GM10266 (cell line): ENCODE results near the gene SFTPB.

ENCODE experiments used
- DNase-seq: peaks from one replicate; pipeline ENCODE4 v3.0.0; 2012; ENCODE audit errors: extremely low spot score
- TF ChIP-seq, protein P1 (sequence below): IDR thresholded peaks from 2 replicates; pipeline ENCODE4 v1.5.1; 2012; ENCODE audit warnings: mild to moderate bottlenecking, low read depth; ENCODE audit not compliant: control insufficient read depth, insufficient read depth; ENCODE audit errors: missing control alignments

The SFTPB gene

DNA sequence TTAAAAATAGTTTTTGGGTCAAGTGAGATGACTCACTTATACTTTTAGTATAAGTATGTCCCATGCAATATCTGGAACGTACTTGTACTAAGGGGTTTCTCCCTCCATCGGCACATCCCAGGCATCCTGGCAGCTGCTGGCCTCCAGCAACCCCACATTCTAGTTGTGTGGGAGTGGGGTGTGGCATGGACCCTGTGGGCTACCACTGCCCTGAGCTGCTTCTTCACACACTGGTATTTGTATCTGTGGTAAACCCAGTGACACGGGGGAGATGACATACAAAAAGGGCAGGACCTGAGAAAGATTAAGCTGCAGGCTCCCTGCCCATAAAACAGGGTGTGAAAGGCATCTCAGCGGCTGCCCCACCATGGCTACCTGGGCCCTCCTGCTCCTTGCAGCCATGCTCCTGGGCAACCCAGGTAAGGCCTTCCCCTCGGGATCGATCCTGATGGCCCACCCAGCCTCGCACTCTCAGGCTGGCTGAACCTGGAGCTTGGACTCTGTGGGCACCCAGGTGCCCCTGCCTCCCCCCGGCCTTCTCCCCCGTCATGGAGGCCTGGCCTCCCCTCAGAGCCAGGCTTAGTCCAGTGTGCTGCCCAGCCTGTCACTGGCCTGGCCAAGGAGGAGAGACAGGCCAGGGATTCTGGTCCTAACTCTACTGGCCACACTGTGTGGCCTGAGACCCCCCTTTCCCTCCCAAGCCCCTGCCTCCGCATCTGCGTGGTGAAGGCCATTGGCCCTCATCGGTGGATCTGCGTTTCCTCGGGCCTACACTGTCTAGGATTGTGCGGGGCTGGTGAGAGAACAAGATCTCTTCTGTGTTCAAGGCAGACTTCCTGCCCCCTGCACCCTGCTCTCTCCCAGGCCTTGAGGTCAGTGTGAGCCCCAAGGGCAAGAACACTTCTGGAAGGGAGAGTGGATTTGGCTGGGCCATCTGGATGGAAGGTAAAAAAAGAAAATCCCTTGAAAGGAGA, 26.3 kb upstream of the SFTPB start, which contains the start of gene GNLY:
Gene GNLY (plus strand): TSS at position 307 of the 974 bp plus-strand sequence. CDS start 61 bp downstream, at position 368.
- TF ChIP-seq, protein P1, sequence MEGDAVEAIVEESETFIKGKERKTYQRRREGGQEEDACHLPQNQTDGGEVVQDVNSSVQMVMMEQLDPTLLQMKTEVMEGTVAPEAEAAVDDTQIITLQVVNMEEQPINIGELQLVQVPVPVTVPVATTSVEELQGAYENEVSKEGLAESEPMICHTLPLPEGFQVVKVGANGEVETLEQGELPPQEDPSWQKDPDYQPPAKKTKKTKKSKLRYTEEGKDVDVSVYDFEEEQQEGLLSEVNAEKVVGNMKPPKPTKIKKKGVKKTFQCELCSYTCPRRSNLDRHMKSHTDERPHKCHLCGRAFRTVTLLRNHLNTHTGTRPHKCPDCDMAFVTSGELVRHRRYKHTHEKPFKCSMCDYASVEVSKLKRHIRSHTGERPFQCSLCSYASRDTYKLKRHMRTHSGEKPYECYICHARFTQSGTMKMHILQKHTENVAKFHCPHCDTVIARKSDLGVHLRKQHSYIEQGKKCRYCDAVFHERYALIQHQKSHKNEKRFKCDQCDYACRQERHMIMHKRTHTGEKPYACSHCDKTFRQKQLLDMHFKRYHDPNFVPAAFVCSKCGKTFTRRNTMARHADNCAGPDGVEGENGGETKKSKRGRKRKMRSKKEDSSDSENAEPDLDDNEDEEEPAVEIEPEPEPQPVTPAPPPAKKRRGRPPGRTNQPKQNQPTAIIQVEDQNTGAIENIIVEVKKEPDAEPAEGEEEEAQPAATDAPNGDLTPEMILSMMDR = no peak
- no peak for DNase-seq

- TF ChIP-seq, protein P1 = no peak
- DNase-seq = no peak
Observed at GRCh38 chr2:85692039-85692645, 24.1 kb upstream of the SFTPB start.

GRCh38 chr2:85690932-85691331, 22.9 kb upstream of the SFTPB start:
- TF ChIP-seq, protein P1 = no peak
- DNase-seq = no peak

DNA sequence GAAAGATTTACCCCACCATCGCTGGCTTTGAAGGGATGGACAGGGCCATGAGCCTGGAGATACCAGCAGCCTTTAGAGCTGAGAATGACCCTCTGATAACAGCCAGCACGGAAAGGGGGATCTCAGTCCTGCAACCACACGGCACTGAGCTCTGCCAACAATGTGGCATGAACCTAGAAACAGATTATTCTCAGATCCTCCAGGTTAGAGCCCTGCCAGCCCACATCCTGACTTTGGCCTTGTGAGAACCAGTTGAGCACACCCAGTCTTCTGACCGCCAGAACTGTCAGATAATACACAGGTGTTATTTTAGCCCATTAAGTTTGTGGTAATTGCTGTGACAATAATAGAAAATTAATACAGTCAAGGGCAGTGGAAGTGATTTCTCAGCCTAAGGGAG, 16.8 kb upstream of the SFTPB start:
- TF ChIP-seq, protein P1 = no peak
- DNase-seq = no peak

DNA sequence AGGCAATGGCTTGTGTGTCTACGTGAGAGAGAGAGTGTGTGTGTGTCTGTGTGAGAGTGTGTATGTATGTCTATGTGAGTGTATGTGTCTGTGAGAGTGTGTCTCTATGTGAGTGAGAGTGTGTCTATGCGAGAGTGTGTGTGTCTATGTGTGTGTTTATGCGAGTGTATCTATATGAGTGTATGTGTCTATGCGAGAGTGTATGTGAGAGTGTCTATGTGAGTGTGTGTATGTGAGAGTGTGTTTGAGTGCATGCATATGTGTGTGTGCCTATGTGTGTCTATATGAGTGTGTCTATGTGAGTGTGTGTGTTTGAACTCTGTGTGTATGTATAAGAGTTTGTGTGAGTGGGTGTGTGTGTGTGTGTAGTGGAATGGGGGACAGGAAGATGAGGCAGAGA, 16.4 kb upstream of the SFTPB start:
- TF ChIP-seq, protein P1 = no peak
- DNase-seq = no peak

DNA sequence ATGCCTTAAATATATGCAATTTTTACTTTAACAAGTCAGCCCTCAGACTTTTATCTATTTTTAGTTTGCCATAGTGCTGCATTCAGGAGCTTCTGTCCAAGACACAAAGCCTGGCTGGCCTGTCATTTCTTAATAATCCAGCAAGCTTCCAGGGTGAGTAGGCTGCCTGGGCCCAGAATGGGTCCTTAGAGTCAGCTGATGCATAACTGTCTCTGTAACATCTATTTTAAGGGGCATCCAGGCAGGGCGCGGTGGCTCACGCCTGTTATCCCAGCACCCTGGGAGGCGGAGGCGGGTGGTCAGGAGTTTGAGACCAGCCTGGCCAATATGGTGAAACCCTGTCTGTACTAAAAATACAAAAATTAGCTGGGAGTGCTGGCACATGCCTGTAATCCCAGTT, 14.4 kb upstream of the SFTPB start:
- DNase-seq = no peak
- TF ChIP-seq, protein P1 = no peak

DNA sequence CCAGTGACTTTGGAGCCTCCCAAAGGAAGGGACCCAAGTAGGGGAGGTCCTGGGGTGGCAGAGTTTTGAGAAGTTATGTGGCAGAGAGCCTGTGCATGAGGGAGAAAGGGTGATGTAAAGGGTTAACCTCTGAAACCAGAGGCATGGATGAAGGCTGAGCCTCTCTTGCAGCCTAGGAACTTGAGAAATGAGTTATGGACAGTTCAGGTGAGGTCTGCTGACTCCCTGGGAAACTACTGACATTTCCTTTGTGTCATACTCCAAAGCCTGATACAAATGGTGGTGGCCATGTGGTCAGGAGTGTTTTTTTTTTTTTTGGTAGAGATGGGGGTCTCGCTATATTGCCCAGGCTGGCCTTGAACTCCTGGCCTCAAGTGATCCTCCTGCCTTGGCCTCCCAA, 13.8 kb upstream of the SFTPB start:
- TF ChIP-seq, protein P1 = no peak
- DNase-seq = no peak
